Keratinocyte (primary cell): ENCODE data around the gene MAD2L2. TPM values are rescaled to one million over a fixed set of nuclear protein-coding genes. Genes with fewer than 3 reads are reported as not detected.

Source experiments
- DNase-seq: peaks from one replicate; pipeline ENCODE4 v3.0.0-alpha.2; 2011; ENCODE audit warnings: low read depth, missing footprints, low spot score
- FAIRE-seq: peaks from 2 replicates; lab custom pipeline; 2011; peaks lifted over from hg19 to GRCh38; lab: Jason Lieb, UNC
- H2AFZ ChIP-seq: 2 replicates; pipeline ENCODE4 v1.6.0; 2012; ENCODE audit warnings: low read length, control low read depth, inconsistent platforms; ENCODE audit not compliant: control insufficient read depth
- H3K27ac ChIP-seq: 2 replicates; pipeline ENCODE4 v1.5.1; 2011; ENCODE audit warnings: low read length; ENCODE audit not compliant: control insufficient read depth, insufficient read depth
- H3K27me3 ChIP-seq: 3 replicates; pipeline ENCODE4 v1.6.0; 2011; ENCODE audit warnings: low read length; ENCODE audit not compliant: control insufficient read depth, insufficient read depth; ENCODE audit errors: extremely low read depth
- H3K36me3 ChIP-seq, 2 experiments: 2 replicates in 1 of 2; 3 replicates in 1 of 2; pipeline ENCODE4 v1.5.1; 2011; ENCODE audit warnings: low read length in 2 of 2, mild to moderate bottlenecking in 1 of 2; ENCODE audit not compliant: control insufficient read depth in 2 of 2, insufficient read depth in 2 of 2; ENCODE audit errors: extremely low read depth in 1 of 2
- H3K4me1 ChIP-seq: 3 replicates; pipeline ENCODE4 v1.5.1; 2011; ENCODE audit warnings: low read length; ENCODE audit not compliant: control insufficient read depth, insufficient read depth; ENCODE audit errors: extremely low read depth
- H3K4me2 ChIP-seq: 3 replicates; pipeline ENCODE4 v1.6.0; 2011; ENCODE audit warnings: low read depth, low read length; ENCODE audit not compliant: control insufficient read depth, insufficient read depth; ENCODE audit errors: extremely low read depth
- H3K4me3 ChIP-seq, 3 experiments: fragments of 200-600 bp in 1 of 3; sonication (generic) in 1 of 3; 2 replicates in 2 of 3; 3 replicates in 1 of 3; pipeline ENCODE4 v1.5.1; 2011 to 2016; ENCODE audit warnings: low read length in 3 of 3, mild to moderate bottlenecking in 3 of 3, control low read depth in 2 of 3, inconsistent platforms in 1 of 3, low read depth in 1 of 3, mixed read lengths in 1 of 3, mixed run types in 1 of 3, moderate library complexity in 1 of 3; ENCODE audit not compliant: control insufficient read depth in 2 of 3, insufficient read depth in 2 of 3; ENCODE audit errors: extremely low read depth in 1 of 3
- H3K79me2 ChIP-seq: 2 replicates; pipeline ENCODE4 v1.6.0; 2012; ENCODE audit warnings: low read length; ENCODE audit not compliant: control insufficient read depth, insufficient read depth
- H3K9ac ChIP-seq: 3 replicates; pipeline ENCODE4 v1.6.0; 2011; ENCODE audit warnings: low read length; ENCODE audit not compliant: control insufficient read depth, insufficient read depth; ENCODE audit errors: extremely low read depth
- H3K9me1 ChIP-seq: 3 replicates; pipeline ENCODE4 v1.6.0; 2011; ENCODE audit warnings: low read length; ENCODE audit not compliant: control insufficient read depth, insufficient read depth; ENCODE audit errors: extremely low read depth
- H3K9me3 ChIP-seq: 2 replicates; pipeline ENCODE4 v1.5.1; 2012; ENCODE audit warnings: low read depth, low read length; ENCODE audit not compliant: control insufficient read depth
- H4K20me1 ChIP-seq: 3 replicates; pipeline ENCODE4 v1.6.0; 2011; ENCODE audit warnings: low read length; ENCODE audit not compliant: control insufficient read depth, insufficient read depth; ENCODE audit errors: extremely low read depth
- CTCF ChIP-seq, 3 experiments: IDR thresholded peaks in 1 of 3; conservative IDR thresholded peaks in 1 of 3; optimal IDR thresholded peaks in 1 of 3; 2 replicates in 2 of 3; 3 replicates in 1 of 3; pipeline versions ENCODE3 to v1.5.1; 2011; ENCODE audit warnings: low read length in 3 of 3, mild to moderate bottlenecking in 3 of 3, moderate library complexity in 2 of 3, control low read depth in 1 of 3, inconsistent platforms in 1 of 3; ENCODE audit not compliant: insufficient read depth in 2 of 3; ENCODE audit errors: extremely low read depth in 1 of 3
- EZH2 ChIP-seq: IDR thresholded peaks from one replicate; pipeline ENCODE4 v1.6.1; 2012; ENCODE audit warnings: inconsistent platforms, mild to moderate bottlenecking, low read length, moderate library complexity
- dilution Hi-C: fragments of 300-500 bp; cut with MboI; formaldehyde crosslinking; loops from one replicate; pipeline ENCODE4 v1.7.0; 2020; ENCODE audit warnings: low sequenced_read_pairs; ENCODE audit not compliant: extremely low pct_ligation_motif_present
- polyA plus RNA-seq, 5 experiments: library from polyadenylated mRNA; depleted of rRNA in 3 of 5; stranded (reverse) in 3 of 5; stranded (forward) in 1 of 5; unstranded in 1 of 5; fragments of >200 nt; gene quantifications; 1 replicate in 1 of 5; 2 replicates in 3 of 5; 3 replicates in 1 of 5; pipeline versions ENCODE4 v1.2.1 to v1.2.3, GENCODE V29; 2011 to 2012; ENCODE audit warnings: missing spikeins in 2 of 5, low read depth in 1 of 5, low replicate concordance in 1 of 5

Gene MAD2L2
- polyA plus RNA-seq, 1 donor (not counting 4 experiments of a cell fraction or from before 2014, with no cell fraction given) = 24.8 TPM

GRCh38 chr1:11706292-11706691 lies 25.3 kb upstream of the MAD2L2 start:
- Histone ChIP-seq H3K79me2 (no peaks in the 10 kb centered on the region), H2AFZ (no peak overlapping the region), H3K9me1 (no peaks in the 10 kb centered on the region), H3K9me3 (no peaks in the 10 kb centered on the region), H3K4me1 (peaks cover 3% of the 10 kb centered on the region), H3K36me3 (no peaks in the 10 kb centered on the region), H3K4me2 (no peak overlapping the region), H4K20me1 (no peaks in the 10 kb centered on the region), H3K4me3 (no peak overlapping the region), H3K27me3 (peaks cover 48% of the 10 kb centered on the region), H3K27ac (no peak overlapping the region), H3K9ac (no peak overlapping the region)
- dilution Hi-C loops = no loop called here
- TF ChIP-seq CTCF (optimal IDR thresholded peaks at IDR 0.05 in 1 of 3, IDR thresholded peaks at IDR 0.05 in 1 of 3, conservative IDR thresholded peaks at IDR 0.05 in 1 of 3; ENCODE audit: extremely low read depth in 1 of 3, insufficient read depth in 2 of 3, low read length in 3 of 3) (no peak), EZH2 (no peak)
- FAIRE-seq (no peak), DNase-seq (no peak)

DNA sequence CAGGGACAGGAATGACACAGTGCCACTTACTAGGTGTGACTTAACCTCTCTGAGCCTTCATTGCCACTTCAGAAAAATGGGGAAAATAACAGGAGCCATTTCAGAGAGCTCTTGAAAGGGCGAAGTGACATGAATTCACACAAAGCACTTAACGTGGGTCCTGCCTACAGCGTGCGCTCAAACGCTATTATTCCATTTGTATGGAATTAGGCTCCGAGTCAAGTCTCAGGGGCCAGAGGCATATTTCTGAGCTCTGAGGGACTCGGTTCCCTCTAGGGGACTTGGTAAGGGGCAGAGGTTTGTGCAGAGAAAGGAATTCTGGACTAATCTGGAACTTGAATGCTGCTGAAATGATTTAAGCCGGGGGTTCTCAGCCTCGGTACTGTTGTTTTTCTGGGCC lies 24.6 kb upstream of the MAD2L2 start:
- FAIRE-seq (no peak), DNase-seq (no peak)
- H3K4me2 ChIP-seq = no peak overlapping the region
- peaks cover 55% of the 10 kb centered on the region for H3K27me3 ChIP-seq
- no peaks in the 10 kb centered on the region for H3K36me3 ChIP-seq
- TF ChIP-seq EZH2 = no peak
- no peak for TF ChIP-seq CTCF (optimal IDR thresholded peaks at IDR 0.05 in 1 of 3, IDR thresholded peaks at IDR 0.05 in 1 of 3, conservative IDR thresholded peaks at IDR 0.05 in 1 of 3; ENCODE audit: extremely low read depth in 1 of 3, insufficient read depth in 2 of 3, low read length in 3 of 3)
- no peak overlapping the region for H3K4me3 ChIP-seq
- no peak overlapping the region for H2AFZ ChIP-seq
- peaks cover 3% of the 10 kb centered on the region for H3K4me1 ChIP-seq
- H4K20me1 ChIP-seq = no peaks in the 10 kb centered on the region
- no peak overlapping the region for H3K9ac ChIP-seq
- H3K9me1 ChIP-seq = no peaks in the 10 kb centered on the region
- H3K79me2 ChIP-seq = no peaks in the 10 kb centered on the region
- dilution Hi-C loops = no loop called here
- H3K9me3 ChIP-seq = no peaks in the 10 kb centered on the region
- H3K27ac ChIP-seq = no peak overlapping the region
